Measurements from ENCODE around the gene KRTAP6-1.

GRCh38 chr21:30628109-30628508 is 14.4 kb upstream of the KRTAP6-1 start:
- no peak for TF ChIP-seq CTCF (IDR thresholded peaks at IDR 0.05)
- TF ChIP-seq POLR2A (IDR thresholded peaks at IDR 0.05) = no peak
